Endothelial cell of umbilical vein (primary cell): ENCODE results near the gene MYH7. TPM values are rescaled to one million over a fixed set of nuclear protein-coding genes. Genes with fewer than 3 reads are reported as not detected.

Source experiments
- BruUV-seq: library from RNA; stranded (reverse); fragments of 400-500 nt; replicated peaks from 2 replicates; lab custom pipeline; 2021; lab: Mats Ljungman, UMichigan
- CTCF ChIA-PET: fragments of 300-600, 350-600 bp; sonication (Branson Sonifier 250); formaldehyde crosslinking; loops from one replicate; lab custom pipeline; 2021; ENCODE audit warnings: antibody characterized with exemption, inconsistent platforms; lab: Charles Lee
- POLR2A ChIA-PET: fragments of 300-600, 350-600 bp; sonication (Branson Sonifier 250); formaldehyde crosslinking; loops from one replicate; lab custom pipeline; 2021; ENCODE audit warnings: antibody characterized with exemption, inconsistent platforms; lab: Charles Lee
- DNase-seq: peaks from one replicate; pipeline ENCODE4 v3.0.0-alpha.2; 2011; ENCODE audit warnings: low read depth, low spot score
- FAIRE-seq: peaks from 2 replicates; lab custom pipeline; 2011; peaks lifted over from hg19 to GRCh38; lab: Jason Lieb, UNC
- H2AFZ ChIP-seq: 2 replicates; pipeline ENCODE4 v1.6.0; 2012; ENCODE audit warnings: low read depth, low read length, control low read depth, inconsistent platforms
- H3K27ac ChIP-seq: 2 replicates; pipeline ENCODE4 v1.5.1; 2011; ENCODE audit warnings: low read depth, mild to moderate bottlenecking, control low read depth, low read length, moderate library complexity; ENCODE audit not compliant: insufficient read depth
- H3K27me3 ChIP-seq, 2 experiments: 2 replicates each; pipeline versions ENCODE4 v1.6.0 to v1.6.1; 2011; ENCODE audit warnings: low read length in 2 of 2, mixed read lengths in 1 of 2; ENCODE audit not compliant: control insufficient read depth in 2 of 2, insufficient read depth in 2 of 2
- H3K36me3 ChIP-seq, 2 experiments: 2 replicates in 1 of 2; 3 replicates in 1 of 2; pipeline ENCODE4 v1.5.1; 2011; ENCODE audit warnings: low read length in 2 of 2, mild to moderate bottlenecking in 1 of 2, moderate library complexity in 1 of 2; ENCODE audit not compliant: control insufficient read depth in 2 of 2, insufficient read depth in 2 of 2; ENCODE audit errors: extremely low read depth in 1 of 2
- H3K4me1 ChIP-seq: 3 replicates; pipeline ENCODE4 v1.5.1; 2011; ENCODE audit warnings: mild to moderate bottlenecking, low read length; ENCODE audit not compliant: control insufficient read depth, insufficient read depth; ENCODE audit errors: extremely low read depth
- H3K4me2 ChIP-seq: 2 replicates; pipeline ENCODE4 v1.6.1; 2011; ENCODE audit warnings: low read length, control low read depth, mixed read lengths; ENCODE audit not compliant: insufficient read depth
- H3K4me3 ChIP-seq, 3 experiments: fragments of 200-600 bp in 1 of 3; sonication (generic), shearing (Covaris generic) in 1 of 3; replicated peaks in 1 of 3; 2 replicates each; pipeline ENCODE4 v1.5.1; 2011 to 2016; ENCODE audit warnings: control low read depth in 3 of 3, low read length in 3 of 3, mild to moderate bottlenecking in 2 of 3, inconsistent platforms in 1 of 3, low read depth in 1 of 3, moderate library complexity in 1 of 3; ENCODE audit not compliant: insufficient read depth in 1 of 3
- H3K79me2 ChIP-seq: 2 replicates; pipeline ENCODE4 v1.6.0; 2012; ENCODE audit warnings: low read length, inconsistent platforms; ENCODE audit not compliant: control insufficient read depth, insufficient read depth
- H3K9ac ChIP-seq: replicated peaks from 2 replicates; pipeline ENCODE3; 2011; ENCODE audit warnings: low read length, control low read depth; ENCODE audit not compliant: insufficient read depth; ENCODE audit errors: extremely low read depth
- H3K9me1 ChIP-seq: replicated peaks from 3 replicates; pipeline ENCODE4 v1.6.0; 2011; ENCODE audit warnings: mild to moderate bottlenecking, low read length; ENCODE audit not compliant: control insufficient read depth, insufficient read depth; ENCODE audit errors: extremely low read depth
- H3K9me3 ChIP-seq: replicated peaks from 2 replicates; pipeline ENCODE4 v1.5.1; 2012; ENCODE audit warnings: low read length, inconsistent platforms; ENCODE audit not compliant: control insufficient read depth, insufficient read depth
- H4K20me1 ChIP-seq: replicated peaks from 2 replicates; pipeline ENCODE3; 2011; ENCODE audit warnings: mild to moderate bottlenecking, low read length; ENCODE audit not compliant: control insufficient read depth, insufficient read depth; ENCODE audit errors: extremely low read depth
- EZH2 ChIP-seq: IDR thresholded peaks from 2 replicates; pipeline ENCODE4 v1.6.1; 2012; ENCODE audit warnings: borderline replicate concordance, low read depth, mild to moderate bottlenecking, moderate library complexity, low read length, inconsistent platforms; ENCODE audit not compliant: severe bottlenecking
- FOS ChIP-seq: IDR thresholded peaks from 2 replicates; pipeline ENCODE4 v1.6.1; 2011; ENCODE audit warnings: mild to moderate bottlenecking, low read length, moderate library complexity, borderline replicate concordance; ENCODE audit not compliant: insufficient read depth
- POLR2AphosphoS5 ChIP-seq: IDR thresholded peaks from 2 replicates; pipeline ENCODE4 v1.6.1; 2012; ENCODE audit warnings: low read depth, mild to moderate bottlenecking, control low read depth, low read length, moderate library complexity; ENCODE audit not compliant: insufficient read depth
- dilution Hi-C: fragments of 300-500 bp; cut with MboI; formaldehyde crosslinking; loops from one replicate; pipeline ENCODE4 v1.15.0; 2019; ENCODE audit warnings: low sequenced_read_pairs; ENCODE audit not compliant: extremely low pct_ligation_motif_present
- intact Hi-C: fragments of 100-400 bp; cut with micrococcal nuclease; formaldehyde crosslinking; loops from one replicate; pipeline ENCODE4 v1.10.0; 2022
- microRNA counts: library from miRNA; unstranded; fragments of <30 nt; microRNA quantifications from one replicate; lab custom pipeline; 2016
- microRNA-seq: library from miRNA; unstranded; fragments of <30 nt; microRNA quantifications from one replicate; pipeline ENCODE4 v1.2.0, GENCODE V29; 2021; ENCODE audit warnings: borderline number of aligned reads, borderline replicate concordance
- polyA plus RNA-seq, 4 experiments: library from polyadenylated mRNA; depleted of rRNA in 3 of 4; stranded (reverse) in 3 of 4; unstranded in 1 of 4; fragments of >200 nt; gene quantifications; 2 replicates each; pipeline versions ENCODE4 v1.2.1 to v1.2.3, GENCODE V29; 2011 to 2012; ENCODE audit warnings: missing spikeins in 1 of 4
- small RNA-seq: library from RNA; depleted of rRNA; stranded (forward); fragments of <200 nt; gene quantifications from one replicate; pipeline ENCODE3, GENCODE V24; 2012; ENCODE audit warnings: low replicate concordance, low read depth; ENCODE audit not compliant: insufficient read depth, insufficient read length
- total RNA-seq: library from RNA; stranded (reverse); gene quantifications from 2 replicates; pipeline ENCODE4 v1.2.3, GENCODE V29; 2021

The MYH7 gene
- total and polyA plus RNA-seq, 2 donors (not counting 3 experiments of a cell fraction or from before 2014, with no cell fraction given) = not detected

DNA sequence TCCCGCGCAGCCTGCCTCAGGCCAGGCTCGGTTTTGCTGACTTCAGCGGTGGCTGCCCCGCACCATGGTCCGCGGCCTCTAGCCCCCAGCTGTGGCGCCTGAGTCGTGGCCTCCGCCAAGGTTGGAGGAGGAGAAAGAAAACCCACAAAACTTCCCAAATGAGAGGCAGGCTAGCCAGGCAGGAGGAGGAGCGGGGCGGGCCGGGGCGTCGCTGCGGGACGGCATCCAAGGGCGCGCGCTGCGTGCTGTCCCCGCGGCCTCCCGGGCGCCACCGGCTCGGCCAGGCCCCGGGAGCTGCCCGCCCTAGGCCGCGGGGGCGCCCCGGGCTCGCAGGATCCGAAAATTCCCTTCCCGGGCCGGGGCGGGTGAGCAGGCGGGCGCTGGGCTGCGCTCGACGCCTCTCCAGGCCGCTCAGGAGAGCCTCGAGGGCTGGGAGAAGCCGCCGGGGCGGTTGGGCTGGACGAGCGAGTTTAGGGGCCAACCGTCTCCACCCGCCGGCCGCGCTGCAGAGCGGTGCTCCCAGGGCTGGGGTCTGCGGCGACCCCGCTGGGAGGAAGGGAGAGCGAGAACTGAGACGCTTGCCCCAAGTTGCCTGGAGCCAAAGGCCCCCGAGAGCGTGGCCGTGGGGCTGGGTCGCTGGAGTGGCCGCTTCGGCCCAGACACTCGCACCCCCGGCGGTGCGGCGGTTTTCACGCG lies 70.3 kb downstream of the MYH7 start, which contains the start of gene EFS:
Gene EFS, minus strand, starts transcription at position 137 of the 696 bp plus-strand sequence. CDS start 147 bp downstream, outside the sequence.
- Histone ChIP-seq H3K9ac (no peak within 1 kb of the TSS), H2AFZ (no peak within 1 kb of the TSS), H3K79me2 (no peaks in the 10 kb centered on the region), H3K4me3 (no peak within 1 kb of the TSS), H3K27ac (no peak within 1 kb of the TSS), H3K9me1 (no peaks in the 10 kb centered on the region), H3K27me3 (peaks cover 42 to 47% of the 10 kb centered on the region in 2 experiments), H3K36me3 (no peaks in the 10 kb centered on the region), H3K4me1 (no peaks in the 10 kb centered on the region), H3K9me3 (no peaks in the 10 kb centered on the region), H4K20me1 (no peaks in the 10 kb centered on the region), H3K4me2 (no peak within 1 kb of the TSS)
- TF ChIP-seq EZH2 (peak; percentile 90), FOS (no peak)
- intact Hi-C loops = no loop called here
- dilution Hi-C loops = no loop called here
- ChIA-PET CTCF (no interaction called here), POLR2A (no interaction called here)
- no peak for DNase-seq
- no TSS peak for BruUV-seq
- no peak for FAIRE-seq

DNA sequence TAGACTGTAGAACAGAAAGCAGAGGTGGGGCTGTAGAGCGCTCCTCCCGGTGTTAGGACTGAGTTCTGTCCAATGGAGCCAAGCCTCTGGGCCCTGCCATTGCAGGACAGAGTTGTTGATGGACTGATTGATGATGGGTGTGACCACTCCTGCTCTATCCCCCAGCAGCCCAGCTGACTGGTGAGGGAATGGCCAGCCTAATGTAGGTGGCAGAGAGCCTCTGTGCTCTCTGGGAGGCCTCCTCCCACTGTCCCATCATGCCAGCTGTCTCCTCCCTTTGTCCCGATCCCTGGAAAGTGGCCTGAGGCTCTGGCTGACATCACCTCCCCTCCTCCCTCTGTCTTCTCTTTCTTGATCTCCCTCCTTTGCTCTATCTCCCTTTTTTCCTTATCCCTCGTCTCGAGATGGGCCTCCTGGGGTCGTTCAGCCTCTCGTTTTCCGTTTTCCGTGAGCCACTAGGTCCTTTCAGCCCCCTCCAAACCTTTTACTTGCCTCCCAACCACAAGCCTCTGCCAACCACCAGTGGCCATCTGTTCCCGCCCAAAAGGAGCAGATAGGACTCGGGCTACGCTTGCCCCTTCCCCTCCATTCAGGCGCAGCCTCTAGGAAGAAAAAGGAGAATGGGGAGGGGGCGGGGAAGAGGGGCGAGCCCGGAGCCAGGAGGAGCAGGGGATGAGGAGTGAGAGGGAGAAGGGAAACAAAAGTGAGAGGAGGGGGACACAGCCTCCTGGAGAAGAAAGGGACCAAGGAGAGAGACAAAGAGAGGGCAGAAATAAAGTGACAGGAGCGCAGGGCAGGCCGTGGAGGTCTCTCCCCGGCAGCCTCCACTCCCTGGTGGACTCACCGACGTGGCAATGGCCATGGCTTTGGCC lies 71.1 kb downstream of the MYH7 start:
- Histone ChIP-seq H3K9ac (no peak overlapping the region), H3K9me3 (no peaks in the 10 kb centered on the region), H3K36me3 (no peaks in the 10 kb centered on the region), H3K4me2 (no peak overlapping the region), H2AFZ (no peak overlapping the region), H3K4me1 (no peaks in the 10 kb centered on the region), H3K27me3 (peaks cover 42 to 47% of the 10 kb centered on the region in 2 experiments), H3K27ac (no peak overlapping the region), H4K20me1 (no peaks in the 10 kb centered on the region), H3K79me2 (no peaks in the 10 kb centered on the region), H3K4me3 (no peak overlapping the region), H3K9me1 (no peaks in the 10 kb centered on the region)
- no peak for FAIRE-seq
- no TSS peak for BruUV-seq
- CTCF ChIA-PET = no interaction called here
- dilution Hi-C loops = no loop called here
- TF ChIP-seq EZH2 (peak; percentile 37), POLR2AphosphoS5 (no peak)
- no peak for DNase-seq
- intact Hi-C loops = no loop called here
- POLR2A ChIA-PET = no interaction called here

MicroRNAs within 50 kb of the gene (microRNA counts, 767-probe panel; counts per million panel counts)
- microRNA hsa-miR-208a (lab: Ali Mortazavi, UCI) (723 counts per million, percentile 96 among the panel's probes with 10 or more counts), microRNA hsa-miR-208b (lab: Ali Mortazavi, UCI) (723 counts per million, percentile 96 among the panel's probes with 10 or more counts)

Small RNA genes lying within 50 kb of the gene (microRNA-seq; reads per million reads assigned to microRNA genes)
- gene MIR208A (10.4 reads per million, percentile 26 among the genes with 10 or more reads in this experiment), gene MIR208B (not detected)

Small RNA genes lying within 50 kb of the gene (small RNA-seq; reads per million reads assigned to genes)
- not detected for gene MIR208A
- gene MIR208B = not detected

Other genes with a start within 250 kb of the MYH7 start
- not detected in 2 replicates for gene RNF212B, start 197.7 kb downstream of the MYH7 start, total RNA-seq
- not detected in 2 replicates for gene RNF212B, start 197.7 kb downstream of the MYH7 start, polyA plus RNA-seq
- 11.3 and 11.7 TPM in 2 replicates for gene HOMEZ, start 149.5 kb downstream of the MYH7 start, total RNA-seq
- gene HOMEZ, start 149.5 kb downstream of the MYH7 start, polyA plus RNA-seq = 16.8 and 17.7 TPM in 2 replicates
- 4.1 and 7.4 TPM in 2 replicates for gene PPP1R3E, start 132.8 kb downstream of the MYH7 start, total RNA-seq
- gene PPP1R3E, start 132.8 kb downstream of the MYH7 start, polyA plus RNA-seq = 3.2 and 4.3 TPM in 2 replicates
- gene BCL2L2, start 128.8 kb downstream of the MYH7 start, total RNA-seq = 24.3 and 26.2 TPM in 2 replicates
- 14.7 and 19.9 TPM in 2 replicates for gene BCL2L2, start 128.8 kb downstream of the MYH7 start, polyA plus RNA-seq
- 218 and 231 TPM in 2 replicates for gene PABPN1, start 114.2 kb downstream of the MYH7 start, total RNA-seq
- gene PABPN1, start 114.2 kb downstream of the MYH7 start, polyA plus RNA-seq = 227 and 231 TPM in 2 replicates
- 1.8 and 4.6 TPM in 2 replicates for gene SLC22A17, start 82.8 kb downstream of the MYH7 start, total RNA-seq
- gene SLC22A17, start 82.8 kb downstream of the MYH7 start, polyA plus RNA-seq = 2.9 and 4.2 TPM in 2 replicates
- gene EFS, start 70.5 kb downstream of the MYH7 start, total RNA-seq = 0.13 TPM in 1 of 2 replicates, not detected in the other
- gene EFS, start 70.5 kb downstream of the MYH7 start, polyA plus RNA-seq = 0.02 and 0.03 TPM in 2 replicates
- gene IL25, start 62.9 kb downstream of the MYH7 start, total RNA-seq = not detected in 2 replicates
- not detected in 2 replicates for gene IL25, start 62.9 kb downstream of the MYH7 start, polyA plus RNA-seq
- not detected in 2 replicates for gene CMTM5, start 58.6 kb downstream of the MYH7 start, total RNA-seq
- gene CMTM5, start 58.6 kb downstream of the MYH7 start, polyA plus RNA-seq = not detected in 2 replicates
- gene MYH6, start 27.4 kb downstream of the MYH7 start, total RNA-seq = not detected in 2 replicates
- gene MYH6, start 27.4 kb downstream of the MYH7 start, polyA plus RNA-seq = not detected in 2 replicates
- 36.3 and 36.5 TPM in 2 replicates for gene NGDN, start 34.0 kb upstream of the MYH7 start, total RNA-seq
- 22.1 and 25.6 TPM in 2 replicates for gene NGDN, start 34.0 kb upstream of the MYH7 start, polyA plus RNA-seq
- 2.0 and 2.3 TPM in 2 replicates for gene ZFHX2, start 116.1 kb upstream of the MYH7 start, total RNA-seq
- 0.21 and 0.25 TPM in 2 replicates for gene ZFHX2, start 116.1 kb upstream of the MYH7 start, polyA plus RNA-seq
- 9.8 and 12.5 TPM in 2 replicates for gene THTPA, start 120.6 kb upstream of the MYH7 start, total RNA-seq
- 9.5 and 10.8 TPM in 2 replicates for gene THTPA, start 120.6 kb upstream of the MYH7 start, polyA plus RNA-seq
- 30.5 and 39.0 TPM in 2 replicates for gene AP1G2, start 132.1 kb upstream of the MYH7 start, total RNA-seq
- gene AP1G2, start 132.1 kb upstream of the MYH7 start, polyA plus RNA-seq = 55.8 and 63.2 TPM in 2 replicates
- not detected in 2 replicates for gene JPH4, start 143.1 kb upstream of the MYH7 start, total RNA-seq
- gene JPH4, start 143.1 kb upstream of the MYH7 start, polyA plus RNA-seq = 0.06 TPM in 1 of 2 replicates, not detected in the other
- 0.44 TPM in 1 of 2 replicates, not detected in the other for gene DHRS2, start 200.7 kb upstream of the MYH7 start, total RNA-seq
- gene DHRS2, start 200.7 kb upstream of the MYH7 start, polyA plus RNA-seq = 0.10 and 0.11 TPM in 2 replicates